ENCODE data around the gene INF2.
A peak's percentile ranks its signal among the peaks of the same experiment; 100 is the strongest.

The INF2 gene

DNA sequence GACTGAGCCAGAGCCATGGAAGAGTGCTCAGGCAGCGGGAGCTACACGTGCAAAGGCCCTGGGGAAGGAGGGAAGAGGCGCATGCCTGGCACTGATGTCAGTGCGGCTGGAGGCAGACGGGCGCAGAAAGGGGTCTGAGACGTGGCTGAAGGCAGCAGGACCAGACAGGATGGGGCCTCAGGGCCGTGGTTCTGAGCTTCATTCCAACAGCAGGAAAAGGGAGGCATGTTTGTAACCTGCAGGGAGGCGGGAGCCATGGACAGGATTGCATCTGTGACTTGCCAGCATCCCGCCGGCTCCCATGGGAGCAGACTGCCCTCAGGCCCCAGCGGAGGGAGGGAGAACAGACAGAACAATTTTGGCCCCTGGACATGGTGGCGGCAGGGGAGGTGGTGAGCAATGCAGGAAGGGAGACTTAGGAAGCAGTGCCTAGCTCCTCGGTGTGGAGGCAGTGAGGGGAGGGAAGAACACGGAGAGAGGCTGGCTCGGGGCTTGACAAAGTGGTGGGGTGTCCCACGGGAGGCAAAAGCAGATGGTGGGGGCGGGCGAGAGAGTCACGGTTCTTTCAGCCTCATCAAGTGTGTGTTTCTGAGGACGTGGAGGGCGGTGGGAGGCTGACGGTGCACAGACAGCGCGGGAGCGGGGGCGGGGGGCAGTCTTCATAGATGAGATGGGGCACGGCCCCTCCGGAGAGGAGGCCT is 33.3 kb upstream of the INF2 start:
- H3K27me3 ChIP-seq = no peaks in the 10 kb centered on the region
- H3K4me3 ChIP-seq (ENCODE audit: low read depth, low read length) = no peak overlapping the region; the same call in 1 of the 2 replicates
- no peaks in the 10 kb centered on the region; the same call in 1 of the 2 replicates for H3K9me3 ChIP-seq
- no peaks in the 10 kb centered on the region for H3K4me1 ChIP-seq
- DNase-seq = peak; percentile 89
- no peaks in the 10 kb centered on the region for H3K36me3 ChIP-seq
- TF ChIP-seq, protein P1, sequence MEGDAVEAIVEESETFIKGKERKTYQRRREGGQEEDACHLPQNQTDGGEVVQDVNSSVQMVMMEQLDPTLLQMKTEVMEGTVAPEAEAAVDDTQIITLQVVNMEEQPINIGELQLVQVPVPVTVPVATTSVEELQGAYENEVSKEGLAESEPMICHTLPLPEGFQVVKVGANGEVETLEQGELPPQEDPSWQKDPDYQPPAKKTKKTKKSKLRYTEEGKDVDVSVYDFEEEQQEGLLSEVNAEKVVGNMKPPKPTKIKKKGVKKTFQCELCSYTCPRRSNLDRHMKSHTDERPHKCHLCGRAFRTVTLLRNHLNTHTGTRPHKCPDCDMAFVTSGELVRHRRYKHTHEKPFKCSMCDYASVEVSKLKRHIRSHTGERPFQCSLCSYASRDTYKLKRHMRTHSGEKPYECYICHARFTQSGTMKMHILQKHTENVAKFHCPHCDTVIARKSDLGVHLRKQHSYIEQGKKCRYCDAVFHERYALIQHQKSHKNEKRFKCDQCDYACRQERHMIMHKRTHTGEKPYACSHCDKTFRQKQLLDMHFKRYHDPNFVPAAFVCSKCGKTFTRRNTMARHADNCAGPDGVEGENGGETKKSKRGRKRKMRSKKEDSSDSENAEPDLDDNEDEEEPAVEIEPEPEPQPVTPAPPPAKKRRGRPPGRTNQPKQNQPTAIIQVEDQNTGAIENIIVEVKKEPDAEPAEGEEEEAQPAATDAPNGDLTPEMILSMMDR (IDR thresholded peaks at IDR 0.05; ENCODE audit: low read depth, low read length) = peak; percentile 16

GRCh38 chr14:104657101-104657524 is 32.3 kb upstream of the INF2 start:
- Histone ChIP-seq H3K4me3 (ENCODE audit: low read depth, low read length) (no peak overlapping the region), H3K4me1 (no peaks in the 10 kb centered on the region), H3K36me3 (no peaks in the 10 kb centered on the region), H3K9me3 (no peaks in the 10 kb centered on the region; the same call in 1 of the 2 replicates), H3K27me3 (no peaks in the 10 kb centered on the region)
- TF ChIP-seq, protein P1 (IDR thresholded peaks at IDR 0.05; ENCODE audit: low read depth, low read length) = no peak
- no peak for DNase-seq

GRCh38 chr14:104657563-104658324 is 31.7 kb upstream of the INF2 start:
- Histone ChIP-seq H3K9me3 (no peaks in the 10 kb centered on the region; the same call in 1 of the 2 replicates), H3K36me3 (no peaks in the 10 kb centered on the region), H3K4me1 (no peaks in the 10 kb centered on the region), H3K4me3 (ENCODE audit: low read depth, low read length) (no peak overlapping the region), H3K27me3 (no peaks in the 10 kb centered on the region)
- no peak for DNase-seq
- TF ChIP-seq, protein P1 (IDR thresholded peaks at IDR 0.05; ENCODE audit: low read depth, low read length) = no peak

- Histone ChIP-seq H3K4me3 (ENCODE audit: low read depth, low read length) (no peak overlapping the region), H3K36me3 (no peaks in the 10 kb centered on the region), H3K27me3 (no peaks in the 10 kb centered on the region), H3K9me3 (no peaks in the 10 kb centered on the region; the same call in 1 of the 2 replicates), H3K4me1 (no peaks in the 10 kb centered on the region)
- no peak for DNase-seq
- TF ChIP-seq, protein P1 (IDR thresholded peaks at IDR 0.05; ENCODE audit: low read depth, low read length) = no peak
Observed at GRCh38 chr14:104658325-104658712, 31.1 kb upstream of the INF2 start.

DNA sequence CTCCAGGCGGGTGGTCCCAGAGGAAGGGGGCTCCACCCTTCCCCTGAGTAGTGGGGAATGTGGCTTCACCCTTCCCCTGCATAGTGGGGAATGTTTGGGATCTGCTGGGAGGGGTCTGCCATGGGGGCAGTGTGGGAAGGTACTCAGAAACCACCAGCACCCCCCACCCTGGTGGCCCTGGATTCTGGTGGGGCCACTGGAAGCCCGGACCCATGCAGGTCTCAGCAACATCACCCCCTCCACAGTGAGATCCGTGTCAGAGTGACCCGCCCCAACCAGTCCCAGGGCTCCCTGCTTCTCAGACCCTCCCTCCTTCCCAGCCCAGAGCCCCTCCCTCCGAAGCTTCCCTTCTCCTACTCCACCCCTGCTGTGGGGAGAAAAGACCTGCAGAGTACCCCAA is 30.3 kb upstream of the INF2 start:
- H3K4me3 ChIP-seq (ENCODE audit: low read depth, low read length) = no peak overlapping the region
- TF ChIP-seq, protein P1 (IDR thresholded peaks at IDR 0.05; ENCODE audit: low read depth, low read length) = no peak

More for the DNA sequence above, 30.3 kb upstream of the INF2 start:
- Histone ChIP-seq H3K9me3 (no peaks in the 10 kb centered on the region), H3K36me3 (no peaks in the 10 kb centered on the region), H3K4me1 (no peaks in the 10 kb centered on the region), H3K27me3 (no peaks in the 10 kb centered on the region)
- no peak for DNase-seq

All from BE2C (cell line).